ENCODE results near the gene AANAT. TPM values are rescaled to one million over a fixed set of nuclear protein-coding genes. Genes with fewer than 3 reads are reported as not detected.

AANAT gene
- under 1 TPM in 1 of 2 donors, not detected in 1; 0.78 TPM for total RNA-seq

DNA sequence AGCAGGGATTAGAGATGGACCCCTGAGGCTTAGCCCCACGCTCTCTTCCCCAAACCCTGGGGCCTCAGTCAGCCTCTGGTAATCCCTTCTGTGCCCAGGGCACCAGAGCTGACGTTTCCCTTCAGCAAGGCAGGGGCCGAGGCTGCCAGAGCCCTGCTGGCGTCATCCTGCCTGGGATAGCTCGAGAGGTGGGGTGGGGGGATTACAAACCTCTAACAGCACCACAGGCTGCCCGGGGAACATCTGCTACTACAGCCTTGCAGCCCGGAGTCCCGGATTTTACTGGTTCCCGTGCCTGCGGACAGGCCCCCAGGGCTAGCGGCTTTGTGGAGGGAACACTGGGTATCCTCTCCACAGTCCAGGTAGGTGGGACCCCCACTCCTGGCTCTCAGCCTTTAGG is at the start of gene AANAT:
AANAT (plus strand) TSS at position 238 of the 400 bp plus-strand sequence. CDS start 1,144 bp downstream, outside the sequence.
- H3K9me3 Mint-ChIP-seq: no peaks in the 10 kb centered on the region
- H3K27me3 Mint-ChIP-seq: no peaks in the 10 kb centered on the region
- DNase-seq (ENCODE audit: low spot score) (no peak), ATAC-seq (no peak)
- no peak within 1 kb of the TSS for H3K4me3 Mint-ChIP-seq
- H3K27ac Mint-ChIP-seq: no peak within 1 kb of the TSS
- H3K4me1 Mint-ChIP-seq (ENCODE audit: low read depth in 2 of 2): peaks cover 0 to 12% of the 10 kb centered on the region in 2 donors
- H3K36me3 Mint-ChIP-seq: no peaks in the 10 kb centered on the region

DNA sequence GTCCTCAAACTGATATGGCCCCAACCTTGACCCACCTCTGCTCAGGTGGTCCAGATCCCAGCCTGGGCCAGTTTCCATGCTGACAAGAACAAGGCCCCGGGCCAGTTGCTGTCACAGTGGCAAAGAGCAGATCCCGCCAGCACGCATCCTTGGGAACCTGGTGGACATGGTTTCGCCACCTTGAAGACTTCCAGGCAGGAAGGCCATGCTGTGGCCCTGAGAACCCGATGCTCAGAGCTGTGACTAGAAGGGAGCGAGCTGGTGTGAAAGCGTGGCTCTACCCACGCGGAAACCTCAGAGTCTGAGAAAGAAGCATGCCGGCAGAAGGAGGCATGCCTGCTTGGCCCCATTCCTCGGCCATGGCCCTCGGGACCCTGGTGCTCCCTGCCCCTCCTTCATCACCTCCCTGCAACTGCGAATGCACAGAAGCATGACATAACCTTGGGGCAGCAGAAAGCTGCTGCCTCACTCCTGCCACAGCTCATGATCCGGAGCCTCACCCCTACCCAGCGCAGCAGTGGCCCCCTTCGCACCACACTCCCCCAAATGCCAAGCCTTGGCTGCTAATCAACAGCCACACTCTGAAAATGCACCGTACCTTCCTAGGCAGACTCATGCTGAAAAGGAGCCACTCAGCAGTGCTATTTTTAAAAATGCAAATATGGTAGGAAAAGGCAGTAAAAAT is 47.7 kb upstream of the AANAT start:
- H3K9me3 Mint-ChIP-seq: no peaks in the 10 kb centered on the region

DNA sequence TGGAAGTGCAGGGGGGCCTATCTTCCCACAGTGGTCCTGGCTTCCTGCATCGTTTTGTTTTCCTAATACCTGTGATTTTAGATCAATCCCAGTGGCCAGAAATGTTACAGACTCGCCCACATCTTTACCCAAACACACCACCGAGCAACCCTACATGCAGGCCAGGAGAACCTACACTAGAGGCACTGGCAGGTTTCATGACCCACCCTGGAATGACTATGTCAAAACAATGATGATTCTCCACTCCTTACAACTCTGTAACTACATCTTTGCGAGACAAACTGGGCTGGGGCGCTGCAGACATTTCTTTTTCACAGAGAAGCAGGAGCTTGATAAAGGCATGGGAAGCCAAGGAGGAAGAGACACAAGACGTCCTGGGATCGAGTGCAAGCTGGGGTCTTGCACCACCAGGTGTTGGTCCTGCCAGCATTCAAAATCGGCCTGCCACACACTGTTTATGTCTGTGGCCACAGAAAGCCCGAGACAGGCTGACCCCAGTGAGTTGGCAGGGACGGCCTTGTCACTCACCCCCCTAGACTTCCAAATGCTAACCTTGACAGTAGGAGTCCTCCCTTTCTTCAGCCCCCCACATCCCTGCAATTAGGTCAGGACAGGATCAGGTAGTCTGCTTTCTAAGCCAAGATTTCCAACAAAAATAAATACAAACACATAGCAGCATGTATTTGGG is 46.9 kb upstream of the AANAT start:
- Mint-ChIP-seq H3K4me1 (ENCODE audit: low read depth in 2 of 2) (peaks cover 18 to 39% of the 10 kb centered on the region in 2 donors), H3K9me3 (no peaks in the 10 kb centered on the region), H3K27ac (peak overlapping the region in 1 of 2 donors; percentile 47), H3K27me3 (no peaks in the 10 kb centered on the region), H3K4me3 (no peak overlapping the region), H3K36me3 (no peaks in the 10 kb centered on the region)
- ATAC-seq: no peak
- DNase-seq (ENCODE audit: low spot score): peak; percentile 1

More for the DNA sequence above, 47.7 kb upstream of the AANAT start:
- no peak for ATAC-seq
- Mint-ChIP-seq H3K4me3 (no peak overlapping the region), H3K27me3 (no peaks in the 10 kb centered on the region), H3K4me1 (ENCODE audit: low read depth in 2 of 2) (peaks cover 18 to 37% of the 10 kb centered on the region in 2 donors), H3K27ac (no peak overlapping the region), H3K36me3 (no peaks in the 10 kb centered on the region)
- DNase-seq (ENCODE audit: low spot score): peak; percentile 46

DNA sequence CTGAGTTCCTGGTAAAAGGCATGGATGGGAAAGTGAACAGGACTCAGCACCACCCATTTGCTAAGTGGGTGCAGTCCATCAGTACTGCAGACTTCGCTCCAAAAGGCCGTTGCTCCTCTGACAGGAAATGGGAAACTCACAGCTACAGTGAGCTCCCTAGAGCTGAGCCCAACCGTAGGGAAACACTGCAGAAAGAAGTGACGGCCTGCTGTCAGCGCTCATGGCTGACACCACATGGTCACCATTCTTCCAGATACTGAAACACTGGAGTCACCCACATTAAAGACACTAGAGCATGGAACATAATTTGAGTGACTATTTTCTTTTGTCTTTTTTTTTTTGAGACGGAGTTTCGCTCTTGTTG is 46.4 kb upstream of the AANAT start:
- Mint-ChIP-seq H3K4me3 (no peak overlapping the region), H3K27ac (peak overlapping the region in 1 of 2 donors; percentile 47), H3K4me1 (ENCODE audit: low read depth in 2 of 2) (peaks cover 18 to 42% of the 10 kb centered on the region in 2 donors), H3K27me3 (no peaks in the 10 kb centered on the region), H3K9me3 (no peaks in the 10 kb centered on the region), H3K36me3 (no peaks in the 10 kb centered on the region)
- no peak for ATAC-seq
- DNase-seq (ENCODE audit: low spot score): no peak

DNA sequence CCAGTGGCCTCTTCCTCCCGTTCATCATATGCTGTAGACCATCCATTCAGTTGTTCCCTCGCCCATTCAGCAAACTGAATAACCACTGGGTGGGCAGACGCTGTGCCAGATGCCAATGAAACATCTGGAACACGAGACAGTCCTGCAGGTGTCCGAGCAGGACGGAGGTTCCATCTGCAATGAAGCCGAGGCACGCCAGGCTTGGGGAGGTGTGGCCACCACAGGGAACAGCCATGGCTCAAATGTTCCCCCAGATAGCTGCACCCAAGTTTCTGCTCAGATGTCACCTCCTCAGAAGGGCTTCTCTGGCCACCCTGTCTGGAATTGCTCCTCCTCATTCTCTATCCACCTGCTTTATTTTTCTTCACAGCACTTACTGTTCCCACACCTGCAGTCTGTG is 45.0 kb upstream of the AANAT start:
- Mint-ChIP-seq H3K27me3 (no peaks in the 10 kb centered on the region), H3K36me3 (no peaks in the 10 kb centered on the region), H3K4me3 (no peak overlapping the region), H3K4me1 (ENCODE audit: low read depth in 2 of 2) (peaks cover 20 to 38% of the 10 kb centered on the region in 2 donors), H3K9me3 (no peaks in the 10 kb centered on the region), H3K27ac (peak overlapping the region in 1 of 2 donors; percentile 5)
- ATAC-seq (no peak), DNase-seq (ENCODE audit: low spot score) (no peak)

DNA sequence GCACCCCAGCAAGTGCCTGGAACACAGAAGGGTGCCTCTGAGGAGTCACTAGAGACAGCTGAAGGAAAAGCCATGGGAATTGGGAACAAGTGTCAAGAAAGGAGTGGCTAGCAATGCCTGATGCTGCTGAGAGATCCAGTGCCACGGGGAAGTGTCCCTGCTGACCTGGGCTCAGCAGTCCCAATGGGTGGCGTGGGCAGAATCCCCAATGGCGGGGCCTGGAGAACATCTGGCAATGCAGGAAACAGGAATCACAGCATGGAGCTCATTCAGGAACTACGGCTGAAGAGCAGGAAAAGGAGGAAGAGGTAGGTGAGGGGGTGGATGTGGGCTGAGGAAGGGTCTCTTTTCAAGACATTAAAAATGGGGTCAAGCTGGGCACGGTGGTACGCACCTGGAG is 44.5 kb upstream of the AANAT start:
- Mint-ChIP-seq H3K36me3 (no peaks in the 10 kb centered on the region), H3K27ac (peak overlapping the region in 1 of 2 donors; percentile 5), H3K9me3 (no peaks in the 10 kb centered on the region), H3K4me3 (no peak overlapping the region), H3K4me1 (ENCODE audit: low read depth in 2 of 2) (peaks cover 24 to 36% of the 10 kb centered on the region in 2 donors), H3K27me3 (no peaks in the 10 kb centered on the region)
- ATAC-seq: no peak
- DNase-seq (ENCODE audit: low spot score): no peak

DNA sequence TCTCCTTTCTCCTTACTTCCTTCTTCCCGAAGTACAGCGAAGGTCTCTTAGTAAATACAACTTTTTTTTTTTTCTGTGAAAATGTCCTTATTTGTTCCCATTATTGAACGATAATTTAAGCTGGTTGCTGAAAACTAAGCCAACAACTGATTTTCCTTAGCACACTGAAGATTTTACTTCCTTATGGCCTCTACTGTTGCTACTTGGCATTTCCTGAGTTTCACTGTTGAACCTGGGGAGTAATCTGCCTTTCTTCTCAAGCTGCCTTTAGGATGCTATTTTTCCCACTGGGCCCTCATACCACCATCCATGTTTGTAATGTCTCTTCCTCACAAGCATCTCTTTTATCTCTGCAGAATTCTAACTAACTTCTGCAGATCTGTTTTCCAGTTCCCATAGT is 40.5 kb upstream of the AANAT start:
- Mint-ChIP-seq H3K27ac (no peak overlapping the region), H3K36me3 (no peaks in the 10 kb centered on the region), H3K9me3 (no peaks in the 10 kb centered on the region), H3K4me3 (no peak overlapping the region), H3K4me1 (ENCODE audit: low read depth in 2 of 2) (peaks cover 25% of the 10 kb centered on the region in 2 donors), H3K27me3 (no peaks in the 10 kb centered on the region)
- ATAC-seq (no peak), DNase-seq (ENCODE audit: low spot score) (no peak)

DNA sequence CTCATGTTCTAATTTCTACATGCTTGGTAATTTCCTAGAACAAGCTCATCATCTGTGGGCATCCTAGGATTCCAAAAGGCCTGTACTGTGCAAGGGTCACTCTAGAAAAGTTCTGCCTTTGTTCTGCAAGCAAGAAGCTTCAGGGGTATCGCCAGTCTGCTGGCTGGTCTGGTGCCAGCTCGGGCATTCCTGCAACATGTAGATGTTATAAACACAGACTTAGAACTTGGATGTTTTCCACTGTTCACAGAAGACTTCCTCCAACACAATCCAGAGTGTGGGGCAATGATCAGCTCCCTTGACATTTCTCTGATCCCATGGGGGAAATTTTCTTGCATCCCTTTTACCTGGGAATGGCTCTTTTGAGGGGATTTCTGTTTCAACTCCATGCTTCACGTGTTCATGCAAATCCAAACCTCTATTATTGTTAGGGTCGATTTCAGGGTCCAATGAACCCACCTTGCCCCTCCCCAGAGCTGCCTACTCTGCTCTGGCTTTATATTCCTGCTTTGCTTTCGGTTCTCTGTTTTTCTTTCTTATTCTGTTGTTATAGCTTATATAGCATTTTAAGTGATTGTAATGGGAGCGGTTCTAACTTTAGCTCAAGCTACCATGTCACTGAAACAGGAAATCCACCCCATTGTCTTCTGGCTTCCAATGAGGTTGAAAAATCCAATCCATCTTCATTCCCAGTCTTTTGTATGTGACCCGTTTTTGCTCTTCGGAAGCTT is 39.7 kb upstream of the AANAT start:
- Mint-ChIP-seq H3K9me3 (no peaks in the 10 kb centered on the region), H3K36me3 (no peaks in the 10 kb centered on the region), H3K27me3 (no peaks in the 10 kb centered on the region), H3K27ac (peak overlapping the region in 1 of 2 donors; percentile 52), H3K4me1 (ENCODE audit: low read depth in 2 of 2) (peaks cover 23 to 24% of the 10 kb centered on the region in 2 donors), H3K4me3 (no peak overlapping the region)
- no peak for DNase-seq (ENCODE audit: low spot score)
- ATAC-seq: no peak

DNA sequence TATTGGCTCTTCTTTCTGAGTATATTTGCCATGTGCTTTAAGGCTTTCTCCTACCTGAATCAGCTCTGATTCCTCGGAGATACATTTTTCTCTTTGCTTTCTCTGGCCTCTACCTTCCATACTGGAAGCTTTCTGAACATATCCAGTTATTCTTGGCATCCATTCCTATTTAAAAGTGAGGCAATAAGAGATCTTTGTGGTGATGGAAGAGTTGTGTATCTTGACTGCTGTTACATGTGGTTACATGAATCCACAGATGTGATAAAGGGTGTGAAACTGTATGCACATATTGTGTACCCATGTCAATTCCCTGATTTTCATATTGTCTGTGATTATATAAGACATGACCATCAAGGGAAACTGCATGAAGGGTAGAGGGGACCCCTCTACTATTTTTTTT is 38.9 kb upstream of the AANAT start:
- Mint-ChIP-seq H3K36me3 (no peaks in the 10 kb centered on the region), H3K27me3 (no peaks in the 10 kb centered on the region), H3K9me3 (no peaks in the 10 kb centered on the region), H3K4me3 (no peak overlapping the region), H3K27ac (peak overlapping the region in 1 of 2 donors; percentile 52), H3K4me1 (ENCODE audit: low read depth in 2 of 2) (peaks cover 19 to 21% of the 10 kb centered on the region in 2 donors)
- ATAC-seq (no peak), DNase-seq (ENCODE audit: low spot score) (no peak)

DNA sequence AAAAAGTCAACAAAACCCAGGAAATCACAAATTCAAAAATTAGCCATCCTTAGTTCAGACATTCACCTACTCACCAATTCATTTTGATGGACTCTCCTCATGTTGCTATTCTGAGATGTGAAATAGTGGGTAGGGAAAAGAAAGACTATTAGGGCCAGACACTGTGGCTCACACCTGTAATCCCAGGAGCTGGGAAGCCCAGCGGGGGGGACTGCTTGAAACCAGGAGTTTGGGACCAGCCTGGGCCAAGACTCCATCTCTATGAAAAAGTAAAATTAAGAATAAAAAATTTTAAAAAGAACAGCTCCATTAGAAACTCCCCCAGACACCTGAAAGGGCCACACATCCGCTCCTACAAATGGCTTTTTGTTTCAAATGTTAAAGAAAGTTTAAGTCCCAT is 35.9 kb upstream of the AANAT start:
- no peak for DNase-seq (ENCODE audit: low spot score)
- H3K36me3 Mint-ChIP-seq: no peaks in the 10 kb centered on the region

DNA sequence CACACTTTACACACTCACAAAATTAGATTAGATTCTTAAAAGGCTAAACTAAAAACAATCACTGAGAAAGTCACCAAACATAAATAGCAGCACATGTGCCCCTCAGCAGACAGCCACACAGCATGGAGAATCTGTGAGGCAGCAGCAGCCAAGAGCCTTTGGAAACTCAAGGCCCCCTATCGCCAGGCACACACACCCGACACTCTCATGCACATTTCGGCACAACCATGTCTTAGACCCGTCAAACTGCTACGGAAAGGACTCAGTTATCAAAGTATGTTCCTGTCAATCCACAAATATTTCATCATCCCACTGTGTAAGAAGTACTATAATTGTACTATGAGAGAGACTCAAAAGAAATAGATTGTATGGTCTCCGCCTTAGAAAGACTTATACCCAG is 35.4 kb upstream of the AANAT start:
- ATAC-seq (no peak), DNase-seq (ENCODE audit: low spot score) (no peak)
- Mint-ChIP-seq H3K9me3 (no peaks in the 10 kb centered on the region), H3K27me3 (no peaks in the 10 kb centered on the region), H3K36me3 (no peaks in the 10 kb centered on the region), H3K4me1 (ENCODE audit: low read depth in 2 of 2) (peaks cover 19 to 25% of the 10 kb centered on the region in 2 donors), H3K4me3 (no peak overlapping the region), H3K27ac (no peak overlapping the region)

More for the DNA sequence above, 35.9 kb upstream of the AANAT start:
- Mint-ChIP-seq H3K9me3 (no peaks in the 10 kb centered on the region), H3K4me1 (ENCODE audit: low read depth in 2 of 2) (peaks cover 19 to 22% of the 10 kb centered on the region in 2 donors), H3K27me3 (no peaks in the 10 kb centered on the region), H3K27ac (no peak overlapping the region), H3K4me3 (no peak overlapping the region)
- no peak for ATAC-seq

DNA sequence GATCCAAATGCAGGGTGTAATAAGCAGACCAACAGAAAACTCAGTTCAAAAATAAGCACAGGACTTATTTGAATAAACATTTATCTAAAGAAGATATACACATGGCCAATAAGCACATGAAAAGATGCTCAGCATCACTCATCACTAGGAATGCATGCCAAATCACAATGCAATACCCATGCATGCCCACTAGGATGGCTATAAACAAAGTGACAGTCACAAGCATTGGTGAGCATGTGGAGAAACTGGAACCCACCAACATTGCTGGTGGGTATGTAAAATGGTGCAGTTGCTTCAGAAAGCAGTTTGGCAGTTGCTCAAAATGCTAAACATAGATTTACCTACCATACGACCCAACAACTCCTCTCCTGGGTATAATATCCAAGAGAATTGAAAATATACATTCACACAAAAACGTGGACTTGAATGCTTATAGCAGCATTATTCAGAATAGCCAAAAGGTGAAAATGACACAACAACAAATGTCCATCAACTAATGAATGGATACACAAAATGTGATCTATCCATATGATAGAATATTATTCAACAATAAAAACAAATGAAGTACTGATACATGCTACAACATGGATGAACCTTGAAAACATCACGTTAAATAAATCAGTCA is 34.6 kb upstream of the AANAT start:
- H3K9me3 Mint-ChIP-seq: no peaks in the 10 kb centered on the region
- H3K36me3 Mint-ChIP-seq: no peaks in the 10 kb centered on the region
- H3K27ac Mint-ChIP-seq: no peak overlapping the region
- H3K4me3 Mint-ChIP-seq: no peak overlapping the region
- peaks cover 13 to 24% of the 10 kb centered on the region in 2 donors for H3K4me1 Mint-ChIP-seq (ENCODE audit: low read depth in 2 of 2)
- H3K27me3 Mint-ChIP-seq: no peaks in the 10 kb centered on the region
- ATAC-seq (peak in 1 of 2 donors; percentile 46), DNase-seq (ENCODE audit: low spot score) (no peak)

DNA sequence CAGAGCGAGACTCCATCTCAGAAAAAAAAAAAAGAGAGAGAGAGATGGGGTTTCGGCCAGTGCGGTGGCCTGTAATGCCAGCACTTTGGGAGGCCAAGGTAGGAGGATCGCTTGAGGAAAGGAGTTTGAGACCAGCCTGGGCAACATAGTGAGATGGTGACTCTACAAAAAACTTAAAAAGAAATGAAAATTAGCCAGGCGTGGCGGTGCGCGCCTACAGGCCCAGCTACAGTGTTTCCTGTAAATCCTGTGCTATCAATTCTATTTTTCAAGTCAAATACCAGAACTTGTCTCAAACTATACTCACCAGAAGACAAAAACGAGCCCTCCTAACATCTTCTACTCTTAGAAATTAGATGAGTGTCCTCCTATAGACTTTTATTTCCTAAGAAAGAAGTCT is 33.7 kb upstream of the AANAT start:
- Mint-ChIP-seq H3K27me3 (no peaks in the 10 kb centered on the region), H3K4me3 (no peak overlapping the region), H3K4me1 (ENCODE audit: low read depth in 2 of 2) (peaks cover 10 to 20% of the 10 kb centered on the region in 2 donors), H3K9me3 (no peaks in the 10 kb centered on the region), H3K27ac (no peak overlapping the region), H3K36me3 (no peaks in the 10 kb centered on the region)
- DNase-seq (ENCODE audit: low spot score) (no peak), ATAC-seq (no peak)
